GM12873 (cell line): Measurements from ENCODE around the gene POU2F1.

Experiments
- TF ChIP-seq, protein P1 (sequence below): IDR thresholded peaks from 2 replicates; pipeline ENCODE4 v1.5.1; 2012; ENCODE audit warnings: low read depth, mild to moderate bottlenecking, moderate library complexity, low read length, control low read depth; ENCODE audit not compliant: insufficient read depth; ENCODE audit errors: missing control alignments

POU2F1 gene

DNA sequence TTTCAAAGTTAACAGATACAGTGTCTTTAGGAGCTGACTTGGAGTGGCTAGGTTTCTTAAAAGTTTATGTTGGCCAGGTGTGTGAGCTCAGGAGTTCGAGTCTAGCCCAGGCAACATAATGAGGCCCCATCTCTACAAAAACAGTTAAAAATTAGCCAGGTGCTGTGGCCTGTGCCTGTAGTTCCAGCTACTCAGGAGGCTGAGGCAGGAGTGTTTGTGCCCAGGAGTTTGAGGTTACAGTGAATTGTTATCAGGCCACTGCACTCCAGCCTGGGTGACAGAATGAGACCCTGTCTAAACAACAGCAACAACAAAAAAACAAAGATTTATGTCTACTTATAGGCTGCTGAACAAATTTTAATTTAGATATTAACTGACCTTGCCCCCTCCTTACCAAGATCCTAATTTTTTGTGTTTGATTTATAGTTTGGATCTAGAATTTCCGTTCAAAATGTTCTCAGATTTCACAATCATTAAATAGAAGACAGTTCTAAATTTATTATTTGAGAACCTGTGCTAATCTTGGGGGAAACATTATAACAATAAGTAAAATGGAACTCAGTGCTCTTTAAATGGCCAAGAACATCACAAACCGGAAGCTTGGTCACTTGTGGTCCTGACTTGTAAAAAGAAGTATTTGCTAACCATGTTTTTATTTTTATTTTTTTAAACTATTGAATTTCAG, 67.8 kb downstream of the POU2F1 start:
- TF ChIP-seq, protein P1, sequence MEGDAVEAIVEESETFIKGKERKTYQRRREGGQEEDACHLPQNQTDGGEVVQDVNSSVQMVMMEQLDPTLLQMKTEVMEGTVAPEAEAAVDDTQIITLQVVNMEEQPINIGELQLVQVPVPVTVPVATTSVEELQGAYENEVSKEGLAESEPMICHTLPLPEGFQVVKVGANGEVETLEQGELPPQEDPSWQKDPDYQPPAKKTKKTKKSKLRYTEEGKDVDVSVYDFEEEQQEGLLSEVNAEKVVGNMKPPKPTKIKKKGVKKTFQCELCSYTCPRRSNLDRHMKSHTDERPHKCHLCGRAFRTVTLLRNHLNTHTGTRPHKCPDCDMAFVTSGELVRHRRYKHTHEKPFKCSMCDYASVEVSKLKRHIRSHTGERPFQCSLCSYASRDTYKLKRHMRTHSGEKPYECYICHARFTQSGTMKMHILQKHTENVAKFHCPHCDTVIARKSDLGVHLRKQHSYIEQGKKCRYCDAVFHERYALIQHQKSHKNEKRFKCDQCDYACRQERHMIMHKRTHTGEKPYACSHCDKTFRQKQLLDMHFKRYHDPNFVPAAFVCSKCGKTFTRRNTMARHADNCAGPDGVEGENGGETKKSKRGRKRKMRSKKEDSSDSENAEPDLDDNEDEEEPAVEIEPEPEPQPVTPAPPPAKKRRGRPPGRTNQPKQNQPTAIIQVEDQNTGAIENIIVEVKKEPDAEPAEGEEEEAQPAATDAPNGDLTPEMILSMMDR, result no peak

DNA sequence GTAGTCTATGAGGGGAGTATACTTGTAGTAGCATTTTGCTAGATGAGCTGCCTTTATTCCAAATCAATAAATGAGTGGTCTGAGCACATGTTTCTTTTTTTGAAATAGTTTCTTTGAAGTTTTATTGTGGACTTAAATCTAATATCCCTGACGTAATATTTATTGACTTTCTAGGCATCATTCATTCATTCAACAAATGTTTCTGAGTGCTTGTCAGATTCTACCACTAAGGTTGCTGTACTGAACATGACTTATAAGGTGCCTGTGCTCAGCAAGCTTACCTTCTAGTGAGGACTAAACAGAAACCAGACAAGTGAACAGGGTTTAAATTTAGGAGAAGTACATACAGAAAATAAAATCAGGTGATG, 68.4 kb downstream of the POU2F1 start:
- TF ChIP-seq, protein P1, result no peak

DNA sequence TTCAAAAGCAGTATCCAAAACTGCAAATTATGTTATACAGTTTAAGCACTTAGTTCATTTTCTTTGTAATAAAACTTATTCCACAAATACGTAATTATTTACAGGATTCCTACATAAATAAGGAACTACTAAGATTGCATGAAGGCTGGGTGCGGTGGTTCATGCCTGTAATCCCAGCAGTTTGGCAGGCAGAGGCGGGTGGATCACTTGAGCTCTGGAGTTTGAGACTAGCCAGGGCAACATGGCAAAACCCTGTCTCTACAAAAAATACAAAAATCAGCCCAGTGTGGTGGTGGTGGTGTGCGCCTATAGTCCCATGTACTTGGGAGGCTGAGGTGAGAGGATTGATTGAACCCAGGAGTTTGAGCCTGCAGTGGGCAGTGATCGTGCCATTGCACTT, 69.3 kb downstream of the POU2F1 start:
- TF ChIP-seq, protein P1, result no peak

DNA sequence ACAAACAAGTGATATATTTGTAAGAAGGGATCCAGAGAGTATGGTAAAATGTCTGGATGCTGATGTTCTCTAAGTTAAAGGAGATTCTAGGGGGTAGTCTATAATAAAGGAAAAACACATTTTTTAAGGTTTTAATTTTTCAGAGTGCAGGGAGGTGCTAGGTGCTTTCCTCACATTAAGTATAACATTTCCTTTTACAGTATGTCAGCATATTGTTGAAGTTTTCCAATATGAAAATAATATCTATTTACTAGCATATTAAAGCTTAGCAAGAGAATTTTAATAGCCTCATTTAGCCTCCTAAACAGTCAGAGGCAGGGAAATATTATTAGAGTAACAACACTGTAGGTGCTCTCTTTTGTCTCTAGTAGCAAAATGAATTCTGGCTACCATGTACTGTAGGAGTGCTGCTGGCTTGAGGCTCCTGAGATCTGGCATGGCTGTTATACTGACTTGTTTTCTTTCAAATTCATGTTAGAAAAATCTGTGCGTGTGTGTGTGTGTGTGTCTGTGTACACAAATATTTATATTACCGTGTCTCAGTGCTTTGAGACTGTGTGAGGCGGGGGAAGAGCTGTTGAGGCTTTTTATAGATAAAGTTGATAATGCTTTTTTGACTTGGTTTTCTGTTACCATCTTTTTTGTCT, 71.0 kb downstream of the POU2F1 start:
- TF ChIP-seq, protein P1, result no peak

DNA sequence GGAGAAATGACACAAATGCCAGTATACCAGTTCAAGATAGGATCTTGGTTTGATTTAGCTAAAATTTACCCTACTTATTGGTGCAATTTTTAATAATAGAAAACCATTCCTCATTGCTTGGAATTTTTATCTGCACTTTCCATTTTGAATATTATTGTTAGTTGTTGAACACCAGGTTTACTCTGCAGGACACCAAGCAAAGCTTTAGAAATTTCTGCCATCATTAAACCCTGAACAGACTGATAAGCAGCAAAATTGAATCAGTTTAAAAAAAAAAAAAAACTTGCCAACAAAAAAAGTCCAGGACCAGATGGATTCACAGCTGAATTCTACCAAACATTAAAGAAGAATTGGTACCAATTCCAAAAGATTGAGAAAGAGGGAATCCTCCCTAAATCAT, 71.5 kb downstream of the POU2F1 start:
- TF ChIP-seq, protein P1, result no peak

DNA sequence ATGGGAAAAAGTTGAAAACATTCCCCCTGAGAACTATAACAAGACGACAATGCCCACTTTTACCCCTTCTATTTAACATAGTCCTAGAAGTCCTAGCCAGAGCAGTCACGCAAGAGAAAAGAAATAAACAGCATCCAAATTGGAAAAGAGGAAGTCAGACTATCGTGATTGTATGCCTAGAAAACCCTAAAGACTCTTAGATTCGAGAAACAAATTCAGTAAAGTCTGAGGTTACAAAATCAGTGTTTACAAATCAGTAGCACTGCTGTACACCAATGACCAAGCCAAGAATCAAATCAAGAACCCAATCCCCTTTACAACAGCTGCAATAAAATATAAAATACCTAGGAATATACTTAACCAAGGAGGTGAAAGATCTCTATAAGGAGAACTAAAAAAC, 72.4 kb downstream of the POU2F1 start:
- TF ChIP-seq, protein P1, result no peak

DNA sequence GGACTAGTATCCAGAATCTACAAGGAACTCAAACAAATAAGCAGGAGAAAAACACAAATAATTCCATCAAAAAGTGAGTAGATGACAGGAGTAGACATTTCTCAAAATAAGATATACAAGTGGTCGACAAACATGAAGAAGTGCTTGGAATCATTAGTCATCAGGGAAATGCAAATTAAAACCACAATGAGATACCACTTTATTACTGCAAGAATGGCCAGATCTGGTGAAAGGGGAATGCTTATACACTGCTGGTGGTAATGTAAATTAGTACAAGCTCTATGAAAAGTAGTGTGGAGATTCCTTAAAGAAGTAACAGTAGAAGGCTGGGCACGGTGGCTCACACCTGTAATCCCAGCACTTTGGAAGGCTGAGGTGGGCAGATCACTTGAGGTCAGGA, 73.8 kb downstream of the POU2F1 start:
- TF ChIP-seq, protein P1, result no peak
